H7 (cell line): Measurements from ENCODE around the gene HNRNPC. TPM values are rescaled to one million over a fixed set of nuclear protein-coding genes. Genes with fewer than 3 reads are reported as not detected.
"Not testable (repeated sequence)": the region's sequence is repeated elsewhere in the genome, so short reads cannot be mapped to it uniquely, and the experiment has no call there.

Experiments
- DNase-seq: peaks from one replicate; pipeline ENCODE4 v3.0.0; 2012
- H3K27me3 ChIP-seq: 2 replicates; pipeline ENCODE4 v1.6.0; 2011; ENCODE audit warnings: mild to moderate bottlenecking, low read length; ENCODE audit not compliant: control insufficient read depth, insufficient read depth
- H3K36me3 ChIP-seq: replicated peaks from 2 replicates; pipeline ENCODE4 v1.5.1; 2011; ENCODE audit warnings: low read length; ENCODE audit not compliant: control insufficient read depth, insufficient read depth
- H3K4me3 ChIP-seq: 2 replicates; pipeline ENCODE4 v1.5.1; 2011; ENCODE audit warnings: low read depth, mild to moderate bottlenecking, control low read depth, low read length, moderate library complexity; ENCODE audit not compliant: insufficient read depth
- total RNA-seq: library from RNA; depleted of rRNA; stranded (reverse); fragments of >200 nt; shearing (Covaris generic); gene quantifications from 2 replicates; pipeline ENCODE4 v1.2.3, GENCODE V29; 2014

The HNRNPC gene
- total RNA-seq, 1 experiment from 2014 or later: 2,138 TPM

GRCh38 chr14:21241218-21241819 is 27.9 kb downstream of the HNRNPC start:
- Histone ChIP-seq H3K4me3 (no peak overlapping the region), H3K36me3 (peaks cover 14% of the 10 kb centered on the region), H3K27me3 (no peaks in the 10 kb centered on the region)
- no peak for DNase-seq

DNA sequence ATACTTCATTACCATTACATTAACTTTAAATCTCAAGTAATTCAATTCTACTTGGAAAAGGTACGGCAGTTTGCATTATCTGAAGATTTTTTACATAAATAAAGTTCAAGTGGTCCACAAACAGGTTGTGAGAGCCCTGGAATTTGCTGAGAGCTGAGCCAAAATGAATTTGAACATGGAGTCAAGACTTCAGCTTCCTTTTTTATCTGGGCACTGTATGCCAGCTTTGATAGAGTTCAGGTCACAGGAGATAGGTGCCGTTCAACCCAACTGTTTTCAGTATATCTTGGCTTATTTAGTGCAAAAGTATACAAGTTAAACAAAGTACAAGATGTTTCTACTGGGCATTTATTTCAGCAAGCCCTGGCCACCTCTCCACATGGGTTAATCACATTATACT is 28.8 kb downstream of the HNRNPC start:
- DNase-seq: no peak
- no peaks in the 10 kb centered on the region for H3K27me3 ChIP-seq
- H3K4me3 ChIP-seq: no peak overlapping the region
- H3K36me3 ChIP-seq: peaks cover 14% of the 10 kb centered on the region

- Histone ChIP-seq H3K36me3 (peaks cover 13% of the 10 kb centered on the region), H3K4me3 (no peak overlapping the region), H3K27me3 (no peaks in the 10 kb centered on the region)
Observed at GRCh38 chr14:21238823-21239518, 30.3 kb downstream of the HNRNPC start.

DNA sequence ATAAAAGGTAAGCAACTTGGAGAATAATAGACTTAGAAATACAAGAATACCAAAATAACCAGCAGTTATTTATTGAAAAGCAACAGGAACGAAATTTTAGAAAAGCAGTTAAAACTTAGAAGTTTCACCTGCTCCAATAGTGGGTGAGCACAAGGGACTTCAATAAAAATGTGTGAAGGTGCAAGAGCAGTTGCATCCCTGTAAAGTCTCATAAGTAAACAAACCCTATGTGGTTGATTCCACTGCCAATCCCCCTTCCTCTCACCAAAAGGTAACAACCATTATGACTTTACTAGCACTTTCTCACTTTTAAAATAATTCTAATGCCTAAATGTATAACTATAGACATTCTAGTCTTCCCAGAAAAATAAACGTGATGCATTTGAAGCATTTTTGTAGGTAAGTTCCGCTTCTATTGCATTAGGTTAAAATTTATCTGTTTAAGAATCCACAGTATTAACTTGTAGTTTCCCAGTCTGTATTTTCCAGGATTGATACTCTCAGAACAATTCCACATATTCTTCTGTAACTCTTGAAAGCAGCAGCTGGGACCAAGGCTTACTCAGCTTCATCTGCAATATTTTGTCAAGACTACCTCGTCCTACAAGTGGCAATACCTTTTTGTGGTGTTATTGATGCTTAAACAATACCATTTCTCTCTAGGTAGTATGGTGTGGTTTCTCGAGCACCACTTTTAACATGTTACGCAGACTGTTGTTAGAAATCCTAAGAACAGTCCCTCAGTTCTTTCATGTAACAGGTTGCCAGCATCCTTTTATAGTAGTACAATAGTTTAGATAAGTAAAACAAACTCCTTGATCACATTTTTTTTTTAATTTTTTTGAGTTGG is 32.1 kb downstream of the HNRNPC start:
- no peak for DNase-seq
- Histone ChIP-seq H3K27me3 (no peaks in the 10 kb centered on the region), H3K4me3 (no peak overlapping the region), H3K36me3 (peaks cover 18% of the 10 kb centered on the region)

More at GRCh38 chr14:21238823-21239518, 30.3 kb downstream of the HNRNPC start:
- no peak for DNase-seq

GRCh38 chr14:21234112-21234511 is 35.1 kb downstream of the HNRNPC start:
- H3K27me3 ChIP-seq: no peaks in the 10 kb centered on the region
- DNase-seq: no peak
- peaks cover 36% of the 10 kb centered on the region for H3K36me3 ChIP-seq
- no peak overlapping the region for H3K4me3 ChIP-seq

DNA sequence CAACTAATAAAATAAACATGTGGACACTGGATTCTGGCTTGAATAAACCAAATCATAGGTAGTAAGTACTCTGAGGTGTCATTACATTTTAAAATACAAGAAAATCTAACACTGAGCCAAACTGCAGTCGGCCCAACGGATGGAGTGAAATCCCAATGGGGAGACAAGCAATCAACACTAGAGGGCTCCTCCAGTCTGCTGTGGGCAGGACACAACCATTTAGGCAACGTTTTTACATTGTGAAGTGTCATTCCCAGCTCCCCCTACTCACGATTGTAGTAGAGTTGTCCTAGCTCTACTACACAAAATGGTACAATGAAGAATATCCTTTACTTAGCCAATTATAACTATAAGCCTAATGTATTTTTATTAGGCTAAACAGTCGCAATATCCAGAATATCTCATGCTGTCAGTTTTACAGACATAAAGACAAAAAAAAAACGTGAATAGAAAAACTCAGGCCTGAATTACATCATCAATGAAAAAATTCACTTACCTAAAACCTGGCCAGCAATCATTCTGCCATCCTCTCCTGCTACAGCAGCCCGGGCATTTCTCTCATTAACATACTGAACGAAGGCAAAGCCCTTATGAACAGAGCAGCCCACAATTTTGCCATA is 35.7 kb downstream of the HNRNPC start:
- DNase-seq: peak; percentile 28
- Histone ChIP-seq H3K27me3 (no peaks in the 10 kb centered on the region), H3K36me3 (peaks cover 33% of the 10 kb centered on the region), H3K4me3 (no peak overlapping the region)

DNA sequence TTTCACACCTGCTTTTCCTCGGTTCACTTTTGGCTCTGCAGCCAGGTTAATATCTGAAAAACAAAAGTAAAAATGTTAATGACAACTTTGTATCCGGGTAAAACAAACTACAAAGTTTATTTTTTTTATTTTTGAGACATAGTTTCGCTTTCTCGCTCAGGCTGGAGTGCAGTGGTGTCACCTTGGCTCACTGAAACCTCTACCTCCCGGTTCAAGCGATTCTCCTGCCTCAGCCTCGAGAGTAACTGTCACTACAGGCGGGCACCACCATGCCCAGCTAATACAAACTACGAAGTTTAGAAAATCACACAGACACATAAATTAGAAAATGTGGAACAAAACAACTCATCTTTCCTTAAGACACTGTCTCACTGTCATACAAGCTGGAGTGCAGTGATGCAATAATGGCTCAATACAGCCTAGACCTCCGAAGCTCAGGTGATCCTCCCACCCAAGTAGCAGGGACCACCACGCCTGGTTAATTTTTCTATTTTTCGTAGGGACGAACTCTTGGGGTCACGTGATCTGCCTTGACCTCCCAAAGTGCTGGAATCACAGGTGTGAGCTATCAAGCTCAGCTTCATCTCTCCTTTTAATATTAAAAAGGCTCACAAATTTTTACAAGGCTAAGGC is 38.1 kb downstream of the HNRNPC start:
- Histone ChIP-seq H3K4me3 (no peak overlapping the region), H3K36me3 (peaks cover 41% of the 10 kb centered on the region), H3K27me3 (no peaks in the 10 kb centered on the region)
- DNase-seq: no peak

- Histone ChIP-seq H3K4me3 (no peak overlapping the region), H3K36me3 (peaks cover 45% of the 10 kb centered on the region), H3K27me3 (no peaks in the 10 kb centered on the region)
- no peak for DNase-seq
Observed at GRCh38 chr14:21229821-21230220, 39.4 kb downstream of the HNRNPC start.

GRCh38 chr14:21227981-21228380 is 41.3 kb downstream of the HNRNPC start:
- Histone ChIP-seq H3K27me3 (no peaks in the 10 kb centered on the region), H3K4me3 (no peak overlapping the region), H3K36me3 (peaks cover 47% of the 10 kb centered on the region)
- DNase-seq: no peak

DNA sequence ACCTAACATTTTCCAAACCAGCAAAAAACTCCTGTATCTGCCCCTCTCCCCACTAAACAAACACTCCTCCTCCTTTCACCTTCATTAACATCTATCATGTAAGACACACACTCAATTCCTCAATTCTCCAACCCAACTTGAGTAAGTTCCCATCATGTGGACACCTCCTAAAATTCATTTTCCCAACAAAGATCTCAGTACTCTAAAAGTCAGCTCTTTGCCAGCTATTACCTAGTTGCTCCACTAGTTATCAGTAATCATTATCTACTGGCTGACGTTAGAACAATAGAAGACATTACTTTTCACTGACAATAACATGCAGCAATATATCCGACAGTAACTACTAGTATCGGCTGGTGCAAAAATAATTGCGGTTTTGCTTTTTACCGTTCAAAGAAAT is 42.1 kb downstream of the HNRNPC start:
- no peaks in the 10 kb centered on the region for H3K27me3 ChIP-seq
- peaks cover 43% of the 10 kb centered on the region for H3K36me3 ChIP-seq
- H3K4me3 ChIP-seq: no peak overlapping the region
- no peak for DNase-seq

GRCh38 chr14:21226467-21226866 is 42.8 kb downstream of the HNRNPC start:
- Histone ChIP-seq H3K27me3 (no peaks in the 10 kb centered on the region), H3K36me3 (peaks cover 39% of the 10 kb centered on the region), H3K4me3 (no peak overlapping the region)
- no peak for DNase-seq

DNA sequence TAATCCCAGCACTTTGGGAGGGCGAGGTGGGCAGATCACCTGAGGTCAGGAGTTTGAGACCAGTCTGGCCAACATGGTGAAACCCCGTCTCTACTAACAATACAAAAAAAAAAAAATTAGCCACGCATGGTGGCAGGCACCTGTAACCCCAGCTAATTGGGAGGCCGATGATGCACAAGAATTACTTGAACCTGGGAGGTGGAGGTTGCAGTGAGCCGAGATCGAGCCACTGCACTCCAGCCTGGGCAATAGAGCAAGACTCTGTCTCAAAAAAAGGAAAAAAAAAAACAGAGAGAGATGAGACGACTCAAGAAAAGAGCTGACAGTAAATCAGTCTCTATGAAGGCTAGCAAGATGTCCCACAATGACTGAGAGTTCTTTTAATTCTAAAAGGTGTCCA is 44.1 kb downstream of the HNRNPC start:
- H3K4me3 ChIP-seq, DNase-seq, H3K27me3 ChIP-seq: not testable (repeated sequence)
- peaks cover 35% of the 10 kb centered on the region for H3K36me3 ChIP-seq

DNA sequence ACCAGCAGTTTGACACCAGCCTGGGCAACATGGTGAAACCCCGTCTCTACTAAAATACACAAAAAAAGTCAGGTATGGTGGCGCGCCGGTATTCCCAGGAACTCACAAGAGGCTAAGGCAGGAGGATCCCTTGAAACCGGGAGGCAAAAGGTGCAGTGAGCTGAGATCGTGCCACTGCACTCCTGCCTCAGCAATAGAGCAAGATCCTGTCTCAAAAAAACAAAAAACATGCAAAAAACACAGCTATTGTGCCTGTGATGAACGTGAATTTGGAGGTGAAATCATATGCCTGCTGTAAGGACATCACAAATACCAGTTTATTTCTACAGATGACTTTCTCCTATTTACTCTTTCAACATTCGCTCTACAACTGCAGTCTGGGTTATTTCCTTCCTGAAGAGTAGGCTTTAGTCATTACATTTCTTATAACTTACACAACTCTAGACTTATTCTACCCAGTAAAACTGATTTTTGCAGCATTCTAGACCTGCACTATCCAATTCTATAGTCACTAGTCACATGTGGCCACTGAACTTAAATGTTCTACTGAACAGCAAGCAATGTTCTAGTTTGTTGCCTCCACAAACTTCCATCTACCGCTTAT is 48.3 kb downstream of the HNRNPC start:
- no peak overlapping the region for H3K4me3 ChIP-seq
- H3K36me3 ChIP-seq: peaks cover 25% of the 10 kb centered on the region
- DNase-seq: no peak
- H3K27me3 ChIP-seq: no peaks in the 10 kb centered on the region

GRCh38 chr14:21219561-21220111 is 49.6 kb downstream of the HNRNPC start:
- DNase-seq: no peak
- Histone ChIP-seq H3K36me3 (peaks cover 23% of the 10 kb centered on the region), H3K4me3 (no peak overlapping the region), H3K27me3 (no peaks in the 10 kb centered on the region)
